Lower lobe of right lung (tissue), 2 donors: Measurements from ENCODE around the gene TEX52. TPM values are rescaled to one million over a fixed set of nuclear protein-coding genes. Genes with fewer than 3 reads are reported as not detected.

Experiments
- ATAC-seq, 2 donors: fragments of 200-7000 bp; cut with Tn5 transposase; one replicate each; pipeline ENCODE4 v1.9.1; 2020 to 2022; ENCODE audit warnings: mild to moderate bottlenecking in 2 of 2, moderate library complexity in 2 of 2
- DNase-seq: peaks from one replicate; pipeline ENCODE4 v3.0.0-alpha.2; 2020
- H3K27ac ChIP-seq: fragments of 200-600 bp; one replicate; pipeline ENCODE4 v1.8.0; 2022
- H3K27me3 ChIP-seq: fragments of 200-600 bp; one replicate; pipeline ENCODE4 v1.8.0; 2022; ENCODE audit warnings: low read depth
- H3K36me3 ChIP-seq: fragments of 200-600 bp; one replicate; pipeline ENCODE4 v1.8.0; 2022; ENCODE audit warnings: mild to moderate bottlenecking
- H3K4me1 ChIP-seq: fragments of 200-600 bp; one replicate; pipeline ENCODE4 v1.8.0; 2022
- H3K4me3 ChIP-seq: fragments of 200-600 bp; one replicate; pipeline ENCODE4 v1.8.0; 2022; ENCODE audit warnings: mild to moderate bottlenecking
- H3K9me3 ChIP-seq: fragments of 200-600 bp; one replicate; pipeline ENCODE4 v1.8.0; 2022
- CTCF ChIP-seq: fragments of 200-600 bp; IDR thresholded peaks from one replicate; pipeline ENCODE4 v1.8.0; 2022; ENCODE audit warnings: antibody characterized with exemption, mild to moderate bottlenecking
- intact Hi-C: fragments of 100-400 bp; cut with DNase I; formaldehyde crosslinking; loops from one replicate; pipeline ENCODE4 v1.11.0; 2022
- total RNA-seq: library from RNA; stranded (reverse); fragmentation: NEBNext Ultra II Directional; extraction: Animal tissue kit (Norgen Biotek cat#: 25700); gene quantifications from one replicate; pipeline ENCODE4 v1.2.1, GENCODE V29; 2021
- donor health status: DM: no; HTN: yes; CAD: no; lungs with severe emphysema.

Gene TEX52
- total RNA-seq, 1 donor from 2014 or later = not detected

GRCh38 chr12:2844786-2845185 is 12.1 kb downstream of the TEX52 start:
- DNase-seq = no peak
- no peak overlapping the region for H3K4me3 ChIP-seq
- no peaks in the 10 kb centered on the region for H3K4me1 ChIP-seq
- intact Hi-C loops = no loop called here
- no peaks in the 10 kb centered on the region for H3K9me3 ChIP-seq
- TF ChIP-seq CTCF = no peak
- no peak overlapping the region for H3K27ac ChIP-seq
- no peaks in the 10 kb centered on the region for H3K27me3 ChIP-seq
- peaks cover 18% of the 10 kb centered on the region for H3K36me3 ChIP-seq
- ATAC-seq = no peak

GRCh38 chr12:2842948-2843347 is 13.9 kb downstream of the TEX52 start:
- H3K36me3 ChIP-seq = peaks cover 31% of the 10 kb centered on the region
- no peak overlapping the region for H3K4me3 ChIP-seq
- no peaks in the 10 kb centered on the region for H3K9me3 ChIP-seq
- H3K27ac ChIP-seq = no peak overlapping the region
- no peaks in the 10 kb centered on the region for H3K27me3 ChIP-seq
- DNase-seq (no peak), ATAC-seq (no peak)
- no peak for TF ChIP-seq CTCF
- no peaks in the 10 kb centered on the region for H3K4me1 ChIP-seq
- intact Hi-C loops = no loop called here

- no peak for DNase-seq
- Histone ChIP-seq H3K4me1 (no peaks in the 10 kb centered on the region), H3K9me3 (no peaks in the 10 kb centered on the region), H3K4me3 (no peak overlapping the region), H3K27me3 (no peaks in the 10 kb centered on the region), H3K27ac (no peak overlapping the region), H3K36me3 (peaks cover 27% of the 10 kb centered on the region)
- ATAC-seq = no peak
- intact Hi-C loops = no loop called here
- no peak for TF ChIP-seq CTCF
These were observed 15.7 kb downstream of the TEX52 start for GRCh38 chr12:2841056-2841650.

- Histone ChIP-seq H3K27me3 (no peaks in the 10 kb centered on the region), H3K4me3 (no peak overlapping the region), H3K36me3 (peaks cover 13% of the 10 kb centered on the region), H3K4me1 (peaks cover 7% of the 10 kb centered on the region), H3K27ac (no peak overlapping the region), H3K9me3 (no peaks in the 10 kb centered on the region)
- intact Hi-C loops = no loop called here
- TF ChIP-seq CTCF = no peak
- no peak for DNase-seq
- ATAC-seq = no peak
These were observed 20.3 kb downstream of the TEX52 start for GRCh38 chr12:2836574-2836973.

- Histone ChIP-seq H3K4me3 (no peak overlapping the region), H3K27me3 (no peaks in the 10 kb centered on the region), H3K9me3 (no peaks in the 10 kb centered on the region), H3K4me1 (peaks cover 7% of the 10 kb centered on the region), H3K27ac (no peak overlapping the region), H3K36me3 (peaks cover 18% of the 10 kb centered on the region)
- no peak for ATAC-seq
- TF ChIP-seq CTCF = no peak
- intact Hi-C loops = no loop called here
- DNase-seq = no peak
These were observed 21.0 kb downstream of the TEX52 start for GRCh38 chr12:2835691-2836403.
